Esophagus muscularis mucosa (tissue), 4 donors: ENCODE measurements around the gene ESYT2. TPM values are rescaled to one million over a fixed set of nuclear protein-coding genes. Genes with fewer than 3 reads are reported as not detected.

Experiments used
- DNase-seq: peaks from one replicate; pipeline ENCODE4 v3.0.0-alpha.2; 2017; ENCODE audit errors: extremely low spot score
- H3K27ac ChIP-seq, 4 donors: fragments of 200-600 bp; sonication (generic); replicated peaks in 1 of 4; 1 replicate in 3 of 4; 2 replicates in 1 of 4; pipeline ENCODE4 v1.5.1; 2016 to 2019; ENCODE audit warnings: mild to moderate bottlenecking in 1 of 4
- H3K27me3 ChIP-seq, 4 donors: fragments of 200-600 bp; sonication (generic); one replicate each; pipeline versions ENCODE4 v1.5.1 to v1.6.0; 2016 to 2019
- H3K36me3 ChIP-seq, 4 donors: fragments of 200-600 bp; sonication (generic); one replicate each; pipeline ENCODE4 v1.5.1; 2016 to 2019
- H3K4me1 ChIP-seq, 4 donors: fragments of 200-600 bp; sonication (generic); one replicate each; pipeline ENCODE4 v1.5.1; 2016 to 2019
- H3K4me3 ChIP-seq, 4 donors: fragments of 200-600 bp; sonication (generic); 1 replicate in 2 of 4; 2 replicates in 2 of 4; pipeline ENCODE4 v1.5.1; 2016 to 2019; ENCODE audit warnings: mild to moderate bottlenecking in 4 of 4, moderate library complexity in 1 of 4
- H3K9me3 ChIP-seq, 4 donors: fragments of 200-600 bp; sonication (generic); 1 replicate in 3 of 4; 2 replicates in 1 of 4; pipeline ENCODE4 v1.5.1; 2016 to 2019
- EP300 ChIP-seq: sonication (generic); formaldehyde crosslinking; IDR thresholded peaks from one replicate; pipeline ENCODE4 v1.6.1; 2017; ENCODE audit warnings: antibody characterized with exemption
- POLR2A ChIP-seq: fragments of 450-650 bp; IDR thresholded peaks from one replicate; pipeline ENCODE4 v1.6.1; 2017; ENCODE audit warnings: antibody characterized with exemption, moderate library complexity, mild to moderate bottlenecking, low read depth
- POLR2AphosphoS5 ChIP-seq, 2 donors: sonication (generic); formaldehyde crosslinking; IDR thresholded peaks; one replicate each; pipeline ENCODE4 v1.6.1; 2017; ENCODE audit warnings: antibody characterized with exemption in 2 of 2
- WGBS: methylation state at CpG from one replicate; pipeline ENCODE4 v1.1.5; 2018; 5-methylcytosine and 5-hydroxymethylcytosine counted together
- intact Hi-C: fragments of 100-400 bp; cut with DNase I; formaldehyde crosslinking; loops from one replicate; pipeline ENCODE4 v1.15.1; 2023
- total RNA-seq, 4 donors: library from RNA; depleted of rRNA; stranded (reverse); fragments of >200 nt; gene quantifications; one replicate each; pipeline versions ENCODE4 v1.1.0 to v1.2.1, GENCODE V29; 2016
- TF ChIP-seq, protein P1 (sequence below), 3 experiments: fragments of 200-600 bp in 2 of 3; fragments of 450-650 bp in 1 of 3; sonication (generic) in 2 of 3; IDR thresholded peaks; one replicate each; pipeline ENCODE4 v1.5.1; 2017 to 2019; ENCODE audit warnings: antibody characterized with exemption in 3 of 3, mild to moderate bottlenecking in 2 of 3, moderate library complexity in 1 of 3

The ESYT2 gene
- total RNA-seq, 4 donors from 2014 or later: 166 to 235 (median 202) TPM

DNA sequence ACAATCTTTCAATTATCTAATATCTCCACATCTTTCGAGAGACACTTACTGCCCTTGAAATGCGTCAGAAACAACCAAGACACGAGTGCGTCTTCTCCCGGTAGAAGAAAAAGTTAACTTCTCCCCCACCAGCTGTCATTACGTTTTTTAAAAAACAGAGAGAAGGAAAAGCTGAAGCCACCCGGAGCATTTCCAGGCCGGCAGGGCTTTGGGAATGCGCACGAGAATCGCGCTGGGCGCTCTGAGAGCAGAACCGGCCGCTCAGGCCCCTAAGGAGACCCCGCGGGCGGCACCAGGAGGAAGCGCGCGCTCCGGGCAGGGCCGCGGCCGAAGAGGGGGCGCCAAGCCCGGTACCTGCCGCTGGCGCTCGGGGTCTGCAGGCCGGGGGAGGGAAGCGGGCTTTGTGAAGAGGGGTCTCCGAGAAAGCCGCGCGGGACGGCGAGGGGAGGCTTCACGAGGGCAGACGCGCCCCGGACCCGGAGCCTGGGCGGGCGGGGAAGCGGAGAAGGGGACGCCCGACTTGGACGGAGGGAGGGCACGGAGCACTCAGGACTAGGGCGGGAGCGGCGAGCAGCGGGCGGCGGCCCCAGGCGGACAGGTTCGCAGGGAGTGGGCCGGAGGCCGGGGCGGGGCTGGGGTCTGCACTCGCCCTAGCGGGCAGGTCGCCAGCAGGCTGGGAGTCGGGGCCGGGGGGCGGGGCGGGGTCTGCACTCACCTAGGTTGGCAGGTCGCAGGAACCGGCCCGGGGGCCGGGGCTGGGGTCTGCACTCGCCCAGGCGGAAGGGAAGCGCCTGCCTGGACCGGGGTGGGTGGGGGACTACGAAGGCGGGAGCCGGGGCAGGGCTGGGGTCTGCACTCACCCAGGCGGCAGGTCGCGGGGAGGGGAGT, 932 bp downstream of the ESYT2 start:
- H3K9me3 ChIP-seq: no peaks in the 10 kb centered on the region
- DNase-seq: peak; percentile 90
- TF ChIP-seq POLR2AphosphoS5 (IDR thresholded peaks at IDR 0.05) (peak; percentile 18 to 52), POLR2A (no peak)
- peaks cover 33 to 53% (median 51%) of the 10 kb centered on the region in 4 donors for H3K4me1 ChIP-seq
- H3K27me3 ChIP-seq: no peaks in the 10 kb centered on the region
- peak overlapping the region; percentile 99 to 100 (median 100) for H3K27ac ChIP-seq
- intact Hi-C loops: loop anchor here (2.0 kb wide), 1 partner anchor 46 kb away; no protein-coding TSS in a partner anchor
- WGBS: under 1% methylated on average over 24 of the region's 82 CpGs
- peak overlapping the region; percentile 95 to 98 (median 97) for H3K4me3 ChIP-seq
- no peaks in the 10 kb centered on the region for H3K36me3 ChIP-seq

DNA sequence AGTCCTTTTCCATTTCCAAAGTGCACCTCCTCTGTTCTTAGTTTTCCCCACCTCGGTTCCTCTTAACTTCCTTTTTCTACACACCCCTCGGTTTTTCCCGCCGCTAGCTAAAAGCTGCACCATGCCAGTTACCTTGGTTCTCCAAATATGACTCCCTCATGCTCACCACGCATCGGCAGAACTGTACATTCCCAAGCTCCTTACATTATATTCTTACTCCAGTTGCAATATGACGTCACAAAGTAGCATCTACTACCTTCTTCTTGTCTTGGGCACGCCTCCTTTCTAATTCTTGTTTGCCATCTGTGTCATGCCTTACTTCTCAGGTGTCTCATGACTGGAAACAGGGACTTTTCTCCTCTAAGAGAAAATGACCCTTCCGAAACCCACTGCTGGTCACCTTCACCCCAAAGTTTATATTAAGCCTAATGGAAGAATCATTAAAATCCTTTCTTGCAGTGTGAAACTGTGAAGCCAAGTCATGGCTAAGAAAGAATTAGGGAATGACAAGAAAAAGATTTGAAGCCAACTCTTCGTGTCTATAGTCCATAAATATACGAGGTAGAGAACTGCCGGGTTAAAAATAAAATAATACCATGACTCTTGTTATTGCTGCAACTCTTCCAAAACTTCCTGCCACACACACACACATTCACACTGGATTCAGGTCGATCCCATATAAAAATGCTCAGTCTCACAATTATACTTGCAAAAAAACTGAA, 1.7 kb downstream of the ESYT2 start:
- Histone ChIP-seq H3K4me3 (peak overlapping the region; percentile 95 to 98 (median 97)), H3K4me1 (peaks cover 33 to 62% (median 57%) of the 10 kb centered on the region in 4 donors), H3K27ac (peak overlapping the region; percentile 99 to 100 (median 100)), H3K36me3 (no peaks in the 10 kb centered on the region), H3K27me3 (no peaks in the 10 kb centered on the region), H3K9me3 (no peaks in the 10 kb centered on the region)
- peak; percentile 66 for DNase-seq
- WGBS: 18% methylated on average over 13 of the region's 13 CpGs
- intact Hi-C loops: loop anchor here (2.0 kb wide), 1 partner anchor 45 kb away; no protein-coding TSS in a partner anchor
- TF ChIP-seq POLR2AphosphoS5 (IDR thresholded peaks at IDR 0.05) (peak; percentile 38 to 48), POLR2A (no peak)
- TF ChIP-seq, protein P1, sequence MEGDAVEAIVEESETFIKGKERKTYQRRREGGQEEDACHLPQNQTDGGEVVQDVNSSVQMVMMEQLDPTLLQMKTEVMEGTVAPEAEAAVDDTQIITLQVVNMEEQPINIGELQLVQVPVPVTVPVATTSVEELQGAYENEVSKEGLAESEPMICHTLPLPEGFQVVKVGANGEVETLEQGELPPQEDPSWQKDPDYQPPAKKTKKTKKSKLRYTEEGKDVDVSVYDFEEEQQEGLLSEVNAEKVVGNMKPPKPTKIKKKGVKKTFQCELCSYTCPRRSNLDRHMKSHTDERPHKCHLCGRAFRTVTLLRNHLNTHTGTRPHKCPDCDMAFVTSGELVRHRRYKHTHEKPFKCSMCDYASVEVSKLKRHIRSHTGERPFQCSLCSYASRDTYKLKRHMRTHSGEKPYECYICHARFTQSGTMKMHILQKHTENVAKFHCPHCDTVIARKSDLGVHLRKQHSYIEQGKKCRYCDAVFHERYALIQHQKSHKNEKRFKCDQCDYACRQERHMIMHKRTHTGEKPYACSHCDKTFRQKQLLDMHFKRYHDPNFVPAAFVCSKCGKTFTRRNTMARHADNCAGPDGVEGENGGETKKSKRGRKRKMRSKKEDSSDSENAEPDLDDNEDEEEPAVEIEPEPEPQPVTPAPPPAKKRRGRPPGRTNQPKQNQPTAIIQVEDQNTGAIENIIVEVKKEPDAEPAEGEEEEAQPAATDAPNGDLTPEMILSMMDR (IDR thresholded peaks at IDR 0.05): no peak

GRCh38 chr7:158825628-158826289, 3.5 kb downstream of the ESYT2 start:
- Histone ChIP-seq H3K9me3 (no peaks in the 10 kb centered on the region), H3K36me3 (no peaks in the 10 kb centered on the region), H3K4me3 (no peak overlapping the region), H3K27ac (peak overlapping the region; percentile 37 to 100 (median 97)), H3K4me1 (peaks cover 49 to 77% (median 73%) of the 10 kb centered on the region in 4 donors), H3K27me3 (no peaks in the 10 kb centered on the region)
- intact Hi-C loops: no loop called here
- DNase-seq: peak; percentile 57
- 88% methylated on average over 8 of the region's 8 CpGs for WGBS
- TF ChIP-seq EP300: no peak
- TF ChIP-seq POLR2AphosphoS5 (IDR thresholded peaks at IDR 0.05): no peak
- TF ChIP-seq POLR2A: no peak
- TF ChIP-seq, protein P1 (IDR thresholded peaks at IDR 0.05): no peak

DNA sequence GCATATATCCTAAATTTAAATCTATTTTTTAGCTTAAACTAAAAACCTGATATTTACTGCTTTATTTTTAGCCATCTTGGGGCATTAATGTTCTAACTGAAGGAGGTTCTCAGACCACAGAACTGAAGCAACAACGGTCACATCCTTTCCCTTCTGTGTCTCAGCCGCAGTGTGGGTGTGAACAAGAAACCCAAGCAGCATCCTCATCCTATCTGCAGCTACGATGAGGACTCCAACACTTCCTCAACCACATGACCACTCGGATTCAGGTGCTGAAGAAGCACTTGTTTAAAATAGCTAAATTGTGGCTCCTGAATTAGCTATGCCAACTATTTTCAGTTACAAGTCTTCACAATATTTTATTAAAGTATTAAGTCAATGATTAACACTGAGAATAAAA, 5.3 kb downstream of the ESYT2 start:
- Histone ChIP-seq H3K9me3 (no peaks in the 10 kb centered on the region), H3K27ac (peak overlapping the region; percentile 6 to 100 (median 93)), H3K27me3 (no peaks in the 10 kb centered on the region), H3K36me3 (no peaks in the 10 kb centered on the region), H3K4me1 (peaks cover 58 to 86% (median 83%) of the 10 kb centered on the region in 4 donors), H3K4me3 (no peak overlapping the region)
- TF ChIP-seq EP300: no peak
- no peak for TF ChIP-seq POLR2A
- TF ChIP-seq, protein P1 (IDR thresholded peaks at IDR 0.05): no peak
- TF ChIP-seq POLR2AphosphoS5 (IDR thresholded peaks at IDR 0.05): peak; percentile 50 to 51
- WGBS: 33% methylated on average over 4 of the region's 4 CpGs
- peak; percentile 37 for DNase-seq
- intact Hi-C loops: no loop called here
